ENCODE data around the gene APOBEC3C. TPM values are rescaled to one million over a fixed set of nuclear protein-coding genes. Genes with fewer than 3 reads are reported as not detected.
"Not testable (repeated sequence)": the region's sequence is repeated elsewhere in the genome, so short reads cannot be mapped to it uniquely, and the experiment has no call there.

APOBEC3C gene
- total and polyA plus RNA-seq, 2 donors (not counting 1 experiment from before 2014, with no cell fraction given) = 19.2 to 44.5 TPM

GRCh38 chr22:38980587-38980986 is 33.5 kb upstream of the APOBEC3C start:
- H3K79me2 ChIP-seq (ENCODE audit: control insufficient read depth, insufficient read depth, low read length); H2AFZ ChIP-seq (ENCODE audit: low read length); H3K27me3 ChIP-seq (ENCODE audit: control insufficient read depth, insufficient read depth, low read length); DNase-seq (ENCODE audit: low read depth in 2 of 2); H3K4me1 ChIP-seq (ENCODE audit: control insufficient read depth, extremely low read depth, insufficient read depth, low read length); H3K36me3 ChIP-seq (ENCODE audit: control insufficient read depth, insufficient read depth, low read length); H4K20me1 ChIP-seq (ENCODE audit: control insufficient read depth, extremely low read depth, insufficient read depth, low read length); H3K4me3 ChIP-seq (replicated peaks in 1 of 4; ENCODE audit: control extremely low read depth in 1 of 4, insufficient read depth in 1 of 4, low read depth in 3 of 4, low read length in 4 of 4); H3K27ac ChIP-seq (ENCODE audit: insufficient read depth, low read length); H3K4me2 ChIP-seq (ENCODE audit: extremely low read depth, insufficient read depth, low read length); H3K9ac ChIP-seq (ENCODE audit: insufficient read depth, low read length); H3K9me3 ChIP-seq (ENCODE audit: control insufficient read depth, insufficient read depth, low read depth, low read length): not testable (repeated sequence)

GRCh38 chr22:38981005-38981991 is 32.8 kb upstream of the APOBEC3C start:
- H3K9ac ChIP-seq (ENCODE audit: insufficient read depth, low read length) = no peak overlapping the region

GRCh38 chr22:38981992-38982927 is 31.8 kb upstream of the APOBEC3C start, which contains the start of gene APOBEC3B:
Gene APOBEC3B, plus strand, starts transcription at chr22:38982347. Its CDS starts 107 bp downstream, at chr22:38982454.
- TF ChIP-seq CTCF (conservative IDR thresholded peaks at IDR 0.05 in 1 of 2, IDR thresholded peaks at IDR 0.05 in 1 of 2; ENCODE audit: low read depth in 1 of 2, low read length in 2 of 2) (no peak), EZH2 (IDR thresholded peaks at IDR 0.05; ENCODE audit: low read length, missing control alignments) (no peak)
- H2AFZ ChIP-seq (ENCODE audit: low read length) = peak within 1 kb of the TSS; percentile 65
- no peaks in the 10 kb centered on the region for H3K79me2 ChIP-seq (ENCODE audit: control insufficient read depth, insufficient read depth, low read length)
- H3K27me3 ChIP-seq (ENCODE audit: control insufficient read depth, insufficient read depth, low read length) = no peaks in the 10 kb centered on the region
- H4K20me1 ChIP-seq (ENCODE audit: control insufficient read depth, extremely low read depth, insufficient read depth, low read length) = no peaks in the 10 kb centered on the region
- peak within 1 kb of the TSS; percentile 86 for H3K4me2 ChIP-seq (ENCODE audit: extremely low read depth, insufficient read depth, low read length)
- no peaks in the 10 kb centered on the region for H3K36me3 ChIP-seq (ENCODE audit: control insufficient read depth, insufficient read depth, low read length)
- H3K4me3 ChIP-seq (replicated peaks in 1 of 4; ENCODE audit: control extremely low read depth in 1 of 4, insufficient read depth in 1 of 4, low read depth in 3 of 4, low read length in 4 of 4) = peak within 1 kb of the TSS; percentile 45 to 57 (median 52)
- peak within 1 kb of the TSS; percentile 68 for H3K27ac ChIP-seq (ENCODE audit: insufficient read depth, low read length)
- DNase-seq (ENCODE audit: low read depth in 2 of 2) = peak; percentile 94 to 96
- peaks cover 6% of the 10 kb centered on the region for H3K4me1 ChIP-seq (ENCODE audit: control insufficient read depth, extremely low read depth, insufficient read depth, low read length)
- no peaks in the 10 kb centered on the region for H3K9me3 ChIP-seq (ENCODE audit: control insufficient read depth, insufficient read depth, low read depth, low read length)
- peak within 1 kb of the TSS; percentile 55 for H3K9ac ChIP-seq (ENCODE audit: insufficient read depth, low read length)

More at GRCh38 chr22:38981005-38981991, 32.8 kb upstream of the APOBEC3C start:
- H3K4me3 ChIP-seq (replicated peaks in 1 of 4; ENCODE audit: control extremely low read depth in 1 of 4, insufficient read depth in 1 of 4, low read depth in 3 of 4, low read length in 4 of 4) = peak overlapping the region; percentile 35 to 57 (median 48)
- peak overlapping the region; percentile 86 for H3K4me2 ChIP-seq (ENCODE audit: extremely low read depth, insufficient read depth, low read length)
- no peaks in the 10 kb centered on the region for H3K36me3 ChIP-seq (ENCODE audit: control insufficient read depth, insufficient read depth, low read length)
- peak; percentile 8 to 68 for DNase-seq (ENCODE audit: low read depth in 2 of 2)
- H2AFZ ChIP-seq (ENCODE audit: low read length) = peak overlapping the region; percentile 46
- H3K79me2 ChIP-seq (ENCODE audit: control insufficient read depth, insufficient read depth, low read length) = no peaks in the 10 kb centered on the region
- H3K27me3 ChIP-seq (ENCODE audit: control insufficient read depth, insufficient read depth, low read length) = no peaks in the 10 kb centered on the region
- peaks cover 6% of the 10 kb centered on the region for H3K4me1 ChIP-seq (ENCODE audit: control insufficient read depth, extremely low read depth, insufficient read depth, low read length)
- TF ChIP-seq EZH2 (IDR thresholded peaks at IDR 0.05; ENCODE audit: low read length, missing control alignments) (no peak), CTCF (conservative IDR thresholded peaks at IDR 0.05 in 1 of 2, IDR thresholded peaks at IDR 0.05 in 1 of 2; ENCODE audit: low read depth in 1 of 2, low read length in 2 of 2) (peak; percentile 11 to 30)
- H3K27ac ChIP-seq (ENCODE audit: insufficient read depth, low read length) = peak overlapping the region; percentile 68
- no peaks in the 10 kb centered on the region for H4K20me1 ChIP-seq (ENCODE audit: control insufficient read depth, extremely low read depth, insufficient read depth, low read length)
- H3K9me3 ChIP-seq (ENCODE audit: control insufficient read depth, insufficient read depth, low read depth, low read length) = no peaks in the 10 kb centered on the region
